Mesothelial cell of epicardium (in vitro differentiated cells): ENCODE measurements around the gene SERPINE3. TPM values are rescaled to one million over a fixed set of nuclear protein-coding genes. Genes with fewer than 3 reads are reported as not detected.

Source experiments
- DNase-seq, 2 experiments: peaks; one replicate each; pipeline ENCODE4 v3.0.0; 2021; ENCODE audit warnings: low spot score in 2 of 2; ENCODE audit not compliant: unreplicated experiment in 2 of 2
- H3K27ac Mint-ChIP-seq: 2 replicates; pipeline ENCODE4 v1.8.0; 2021; ENCODE audit warnings: mixed read lengths
- H3K27me3 Mint-ChIP-seq: 2 replicates; pipeline ENCODE4 v1.8.0; 2021; ENCODE audit warnings: low read depth, mixed read lengths
- H3K36me3 Mint-ChIP-seq: 2 replicates; pipeline ENCODE4 v1.8.0; 2021; ENCODE audit warnings: mixed read lengths
- H3K4me1 Mint-ChIP-seq: 2 replicates; pipeline ENCODE4 v1.8.0; 2021; ENCODE audit warnings: mixed read lengths
- H3K4me3 Mint-ChIP-seq: 2 replicates; pipeline ENCODE4 v1.8.0; 2021; ENCODE audit warnings: mild to moderate bottlenecking, moderate library complexity, mixed read lengths
- H3K9me3 Mint-ChIP-seq: 2 replicates; pipeline ENCODE4 v1.8.0; 2021; ENCODE audit warnings: mixed read lengths
- total RNA-seq: library from RNA; stranded (reverse); gene quantifications from 3 replicates; pipeline ENCODE4 v1.2.1, GENCODE V29; 2021
- TF ChIP-seq, protein P1 (sequence below): fragments of 200-600 bp; sonication (generic); IDR thresholded peaks from one replicate; pipeline ENCODE4 v1.5.0; 2021; ENCODE audit warnings: antibody characterized with exemption; ENCODE audit not compliant: unreplicated experiment

The SERPINE3 gene
- total RNA-seq, 1 donor from 2014 or later, result 0.31 TPM

DNA sequence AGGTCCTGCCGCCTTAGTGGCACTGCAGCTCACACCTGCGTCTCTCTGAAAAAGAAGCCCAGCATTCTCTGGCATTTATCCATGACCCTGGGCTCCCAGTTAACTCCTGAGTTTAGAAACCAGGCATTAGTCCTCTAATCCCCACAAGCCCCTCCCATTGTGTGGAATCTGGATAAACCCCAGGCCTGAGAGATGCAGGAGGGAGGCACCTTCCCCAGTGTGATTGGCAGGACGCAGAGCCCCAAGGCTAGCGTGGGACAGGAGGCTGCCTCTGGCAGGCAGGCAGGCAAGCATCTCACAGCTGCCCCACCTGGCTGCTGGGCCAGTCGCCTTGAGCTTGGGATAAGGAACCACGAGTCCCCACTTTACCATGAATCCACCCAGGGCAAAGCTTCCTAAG, 11.0 kb upstream of the SERPINE3 start:
- no peaks in the 10 kb centered on the region for H3K27me3 Mint-ChIP-seq
- H3K4me3 Mint-ChIP-seq, result no peak overlapping the region
- H3K36me3 Mint-ChIP-seq, result no peaks in the 10 kb centered on the region
- TF ChIP-seq, protein P1, sequence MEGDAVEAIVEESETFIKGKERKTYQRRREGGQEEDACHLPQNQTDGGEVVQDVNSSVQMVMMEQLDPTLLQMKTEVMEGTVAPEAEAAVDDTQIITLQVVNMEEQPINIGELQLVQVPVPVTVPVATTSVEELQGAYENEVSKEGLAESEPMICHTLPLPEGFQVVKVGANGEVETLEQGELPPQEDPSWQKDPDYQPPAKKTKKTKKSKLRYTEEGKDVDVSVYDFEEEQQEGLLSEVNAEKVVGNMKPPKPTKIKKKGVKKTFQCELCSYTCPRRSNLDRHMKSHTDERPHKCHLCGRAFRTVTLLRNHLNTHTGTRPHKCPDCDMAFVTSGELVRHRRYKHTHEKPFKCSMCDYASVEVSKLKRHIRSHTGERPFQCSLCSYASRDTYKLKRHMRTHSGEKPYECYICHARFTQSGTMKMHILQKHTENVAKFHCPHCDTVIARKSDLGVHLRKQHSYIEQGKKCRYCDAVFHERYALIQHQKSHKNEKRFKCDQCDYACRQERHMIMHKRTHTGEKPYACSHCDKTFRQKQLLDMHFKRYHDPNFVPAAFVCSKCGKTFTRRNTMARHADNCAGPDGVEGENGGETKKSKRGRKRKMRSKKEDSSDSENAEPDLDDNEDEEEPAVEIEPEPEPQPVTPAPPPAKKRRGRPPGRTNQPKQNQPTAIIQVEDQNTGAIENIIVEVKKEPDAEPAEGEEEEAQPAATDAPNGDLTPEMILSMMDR, result no peak
- no peaks in the 10 kb centered on the region for H3K9me3 Mint-ChIP-seq
- H3K4me1 Mint-ChIP-seq, result no peaks in the 10 kb centered on the region
- DNase-seq, result no peak
- no peak overlapping the region for H3K27ac Mint-ChIP-seq

DNA sequence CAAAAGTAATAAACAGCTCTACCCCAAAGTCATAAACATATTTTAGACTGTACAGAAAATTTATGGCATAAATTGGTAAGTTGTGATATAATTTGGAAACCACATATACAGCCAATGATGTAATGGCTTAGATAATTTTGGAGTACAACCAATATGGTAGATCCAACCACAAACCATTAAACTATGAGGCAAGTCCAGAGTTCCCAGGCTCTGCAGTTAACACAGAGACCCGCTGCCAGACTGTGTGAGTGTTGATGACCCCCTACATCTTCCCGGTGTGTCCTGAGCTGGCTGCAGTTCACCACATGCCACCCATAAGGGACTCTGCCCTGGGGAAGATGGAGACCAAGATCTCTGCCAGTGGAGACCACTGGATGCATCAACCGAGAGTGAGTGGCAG, 9.9 kb upstream of the SERPINE3 start:
- DNase-seq, result no peak
- Mint-ChIP-seq H3K4me1 (no peaks in the 10 kb centered on the region), H3K27me3 (no peaks in the 10 kb centered on the region), H3K36me3 (no peaks in the 10 kb centered on the region), H3K4me3 (no peak overlapping the region), H3K27ac (no peak overlapping the region), H3K9me3 (no peaks in the 10 kb centered on the region)
- TF ChIP-seq, protein P1, result no peak

DNA sequence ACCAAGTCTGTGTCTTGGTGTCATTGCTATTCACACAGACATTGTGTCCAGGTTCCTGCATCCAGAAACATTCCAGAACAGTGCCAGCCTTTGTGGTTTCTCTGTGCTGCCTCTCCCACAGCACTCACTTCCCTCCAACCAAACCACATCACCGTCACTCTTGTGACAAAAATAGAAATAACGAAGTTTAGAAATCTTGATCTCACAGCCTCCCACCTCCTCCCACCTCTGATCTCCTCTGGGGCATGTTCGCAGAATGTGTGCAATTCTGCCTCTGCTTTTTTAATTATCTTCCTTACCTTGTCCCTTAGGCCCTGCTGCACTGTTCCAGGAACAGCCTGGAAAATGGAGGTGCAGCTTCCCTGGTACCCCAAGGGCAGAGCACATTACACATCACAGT, 8.7 kb upstream of the SERPINE3 start:
- H3K4me3 Mint-ChIP-seq, result no peak overlapping the region
- no peaks in the 10 kb centered on the region for H3K27me3 Mint-ChIP-seq
- H3K36me3 Mint-ChIP-seq, result no peaks in the 10 kb centered on the region
- H3K9me3 Mint-ChIP-seq, result no peaks in the 10 kb centered on the region
- no peaks in the 10 kb centered on the region for H3K4me1 Mint-ChIP-seq
- no peak overlapping the region for H3K27ac Mint-ChIP-seq
- DNase-seq, result no peak
- TF ChIP-seq, protein P1, result no peak

DNA sequence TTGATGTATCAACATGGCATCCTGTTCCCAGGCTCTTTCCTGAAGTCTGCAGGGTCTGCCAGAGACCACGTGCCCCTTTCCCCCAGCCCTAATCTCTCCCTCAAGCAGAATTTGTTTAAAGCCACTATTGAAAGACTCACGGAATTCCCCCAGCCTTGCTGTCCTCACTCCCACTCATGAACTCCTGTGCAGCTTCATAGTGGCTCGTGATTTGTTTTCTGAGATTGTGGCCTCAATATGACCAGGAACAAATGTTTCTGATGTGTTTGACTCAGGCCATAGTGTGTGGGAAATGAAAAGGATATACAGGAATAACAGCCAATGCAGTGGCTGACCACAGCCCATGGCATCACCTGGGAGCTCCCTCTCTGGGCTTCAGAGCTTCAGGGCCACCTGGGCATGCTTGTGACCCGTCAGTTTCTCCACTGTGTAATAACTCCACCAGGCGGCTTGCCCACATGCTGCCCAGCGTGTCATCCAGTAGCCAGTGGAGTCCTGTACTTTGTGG, 8.1 kb upstream of the SERPINE3 start:
- no peak for DNase-seq
- Mint-ChIP-seq H3K9me3 (no peaks in the 10 kb centered on the region), H3K27me3 (no peaks in the 10 kb centered on the region), H3K36me3 (no peaks in the 10 kb centered on the region), H3K4me1 (no peaks in the 10 kb centered on the region), H3K27ac (no peak overlapping the region), H3K4me3 (no peak overlapping the region)
- TF ChIP-seq, protein P1, result no peak

DNA sequence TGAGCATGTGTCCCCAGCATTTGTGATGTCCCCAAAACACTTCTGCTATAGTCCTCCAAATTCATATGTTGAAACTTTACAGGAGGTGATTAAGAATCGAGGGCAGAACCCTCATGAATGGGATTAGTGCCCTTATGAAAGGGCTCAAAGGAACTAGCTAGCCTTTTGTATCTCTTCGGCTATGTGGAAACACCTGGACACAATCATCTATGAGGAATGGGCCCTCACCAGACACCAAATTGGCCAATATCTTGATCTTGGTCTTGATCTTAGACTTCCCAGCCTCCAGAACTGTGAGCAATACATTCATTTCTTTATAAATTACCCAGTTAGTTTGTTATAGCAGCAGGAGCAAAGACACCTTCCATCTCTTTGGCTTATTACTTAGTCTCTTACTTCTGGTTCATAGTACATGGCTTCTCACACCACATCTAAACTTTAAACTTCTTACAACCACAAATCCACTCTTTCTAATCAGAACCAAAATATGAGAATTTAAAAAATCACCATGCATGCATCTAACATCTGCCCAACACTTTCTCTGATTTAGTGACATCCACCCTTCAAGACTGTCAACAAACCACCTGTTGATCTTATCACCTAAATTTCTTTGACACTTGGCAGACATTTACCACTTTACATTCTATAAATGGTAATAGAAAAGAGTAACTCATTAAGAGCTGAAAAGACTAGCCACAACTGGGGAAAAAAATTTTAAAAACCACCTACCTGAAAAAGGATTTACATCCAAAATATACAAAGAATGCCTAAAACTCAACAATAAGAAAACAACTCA, 6.7 kb upstream of the SERPINE3 start:
- H3K27ac Mint-ChIP-seq, result no peak overlapping the region
- no peaks in the 10 kb centered on the region for H3K36me3 Mint-ChIP-seq
- no peaks in the 10 kb centered on the region for H3K27me3 Mint-ChIP-seq
- no peaks in the 10 kb centered on the region for H3K9me3 Mint-ChIP-seq
- TF ChIP-seq, protein P1, result no peak
- no peaks in the 10 kb centered on the region for H3K4me1 Mint-ChIP-seq
- no peak for DNase-seq
- H3K4me3 Mint-ChIP-seq, result no peak overlapping the region
